ENCODE measurements around the gene EXOC1.
"Not testable (repeated sequence)": the region's sequence is repeated elsewhere in the genome, so short reads cannot be mapped to it uniquely, and the experiment has no call there.

The EXOC1 gene

GRCh38 chr4:55853484-55854046 is at the start of gene EXOC1:
EXOC1 (plus strand) TSS chr4:55853648; CDS start chr4:55858324, 4,676 bp downstream.
- peak; percentile 90 for DNase-seq

GRCh38 chr4:55807556-55807955 is 45.9 kb upstream of the EXOC1 start:
- DNase-seq, result no peak

- no peak for DNase-seq
Observed at GRCh38 chr4:55808186-55808585, 45.3 kb upstream of the EXOC1 start.

GRCh38 chr4:55808632-55809031 is 44.8 kb upstream of the EXOC1 start:
- DNase-seq, result no peak

- no peak for DNase-seq
Observed at GRCh38 chr4:55817691-55818090, 35.8 kb upstream of the EXOC1 start.

- DNase-seq, result no peak
Observed at GRCh38 chr4:55819634-55820033, 33.8 kb upstream of the EXOC1 start, which contains the start of gene EXOC1L. EXOC1L (plus strand) TSS chr4:55819790; CDS start chr4:55820027, 237 bp downstream.

GRCh38 chr4:55820279-55820678 is 33.2 kb upstream of the EXOC1 start:
- no peak for DNase-seq

GRCh38 chr4:55822329-55822728 is 31.1 kb upstream of the EXOC1 start:
- no peak for DNase-seq

- no peak for DNase-seq
Observed at GRCh38 chr4:55824865-55825264, 28.6 kb upstream of the EXOC1 start.

GRCh38 chr4:55826986-55827385 is 26.5 kb upstream of the EXOC1 start:
- DNase-seq, result no peak

- no peak for DNase-seq
Observed at GRCh38 chr4:55827582-55827981, 25.9 kb upstream of the EXOC1 start.

GRCh38 chr4:55830048-55830447 is 23.4 kb upstream of the EXOC1 start:
- DNase-seq, result no peak

- DNase-seq, result no peak
Observed at GRCh38 chr4:55830716-55831115, 22.7 kb upstream of the EXOC1 start.

GRCh38 chr4:55834086-55834795 is 19.2 kb upstream of the EXOC1 start:
- no peak for DNase-seq

GRCh38 chr4:55837903-55838302 is 15.5 kb upstream of the EXOC1 start:
- DNase-seq, result no peak

- DNase-seq, result no peak
Observed at GRCh38 chr4:55838356-55838755, 15.1 kb upstream of the EXOC1 start.

GRCh38 chr4:55838952-55839351 is 14.5 kb upstream of the EXOC1 start:
- no peak for DNase-seq

- DNase-seq, result no peak
Observed at GRCh38 chr4:55840956-55841355, 12.5 kb upstream of the EXOC1 start.

- not testable (repeated sequence) for DNase-seq
Observed at GRCh38 chr4:55841373-55842239, 11.8 kb upstream of the EXOC1 start.

GRCh38 chr4:55842312-55842711 is 11.1 kb upstream of the EXOC1 start:
- not testable (repeated sequence) for DNase-seq

- DNase-seq, result no peak
Observed at GRCh38 chr4:55849724-55850123, 3.7 kb upstream of the EXOC1 start.

- DNase-seq, result no peak
Observed at GRCh38 chr4:55851885-55852284, 1.6 kb upstream of the EXOC1 start.

- DNase-seq, result no peak
Observed at GRCh38 chr4:55854129-55854528, 681 bp downstream of the EXOC1 start.

GRCh38 chr4:55857586-55857985 is 4.1 kb downstream of the EXOC1 start:
- no peak for DNase-seq
